Measurements from ENCODE around the gene SORCS2.

The SORCS2 gene

DNA sequence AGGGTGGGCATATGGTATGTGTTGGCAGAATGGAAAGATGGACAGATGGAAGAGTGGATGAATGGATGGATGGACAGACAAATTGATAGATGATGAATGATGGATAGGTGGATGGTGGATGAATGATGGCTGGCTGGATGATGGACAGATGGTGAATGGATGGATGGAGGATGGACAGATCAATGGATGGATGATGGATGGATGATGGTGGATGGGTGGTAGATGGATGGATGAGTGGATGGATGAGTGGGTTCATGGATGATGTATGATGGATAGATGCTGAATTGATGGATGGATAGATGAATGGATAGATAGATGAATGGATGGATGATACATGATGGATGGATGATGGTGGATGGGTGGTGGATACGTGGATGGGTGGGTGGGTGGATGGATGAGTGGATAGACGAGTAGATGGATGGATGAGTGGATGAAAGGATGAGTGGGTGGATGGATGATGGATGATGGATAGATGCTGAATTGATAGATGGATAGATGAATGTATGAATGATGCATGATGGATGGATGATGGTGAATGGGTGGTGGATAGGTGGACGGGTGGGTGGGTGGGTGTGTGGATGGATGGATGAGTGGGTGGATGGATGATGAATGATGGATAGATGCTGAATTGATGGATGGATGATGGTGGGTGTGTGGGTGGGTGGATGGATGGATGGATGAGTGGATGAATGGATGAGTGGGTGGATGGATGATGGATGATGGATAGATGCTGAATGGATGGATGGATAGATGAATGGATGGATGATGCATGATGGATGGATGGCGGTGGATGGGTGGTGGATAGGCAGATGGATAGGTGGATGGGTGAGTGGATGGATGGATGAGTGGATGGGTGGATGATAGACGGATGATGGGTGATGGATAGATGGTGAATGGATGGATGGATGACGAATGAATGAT, 497.7 kb downstream of the SORCS2 start:
- no peak for DNase-seq

DNA sequence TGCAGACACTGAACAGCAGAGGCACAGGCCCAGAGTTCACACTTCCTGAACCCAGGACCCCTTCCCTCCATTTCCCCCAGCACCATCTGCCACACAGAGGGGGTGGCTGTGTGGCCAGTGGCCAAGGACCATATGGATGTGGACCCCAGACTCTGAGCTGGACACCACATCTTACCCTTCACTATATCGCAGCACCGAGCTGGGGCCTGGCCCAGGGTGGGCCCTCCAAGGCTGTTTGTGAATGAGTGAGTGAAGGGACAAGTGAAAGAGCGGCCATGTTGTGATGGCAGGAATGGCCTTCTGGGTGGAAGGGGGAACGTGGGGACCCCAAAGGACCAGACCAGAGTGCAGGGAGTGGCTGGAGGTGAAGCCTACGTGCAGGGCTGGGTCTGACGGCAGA, 498.7 kb downstream of the SORCS2 start:
- DNase-seq: no peak

DNA sequence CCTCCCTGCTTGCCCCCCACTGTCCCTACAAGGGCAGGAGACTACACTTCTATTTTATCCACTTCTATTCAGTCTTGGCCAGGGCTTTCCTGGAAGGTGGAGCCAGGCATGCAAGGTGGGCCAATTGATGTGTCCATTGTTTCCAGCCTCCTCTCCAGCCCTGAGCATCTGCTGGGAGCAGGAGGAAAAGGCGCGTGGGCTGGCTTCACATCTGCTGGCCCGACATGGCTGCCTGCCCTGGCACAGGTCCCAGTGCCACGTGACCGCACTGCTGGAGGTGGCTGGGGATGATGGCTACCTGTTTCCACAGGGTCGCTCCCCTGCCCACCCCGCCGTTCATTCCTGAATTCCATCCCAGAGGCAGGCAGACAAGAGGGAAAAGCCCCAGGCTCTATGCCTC, 499.6 kb downstream of the SORCS2 start:
- DNase-seq: peak; percentile 29

GRCh38 chr4:7692451-7693236, 500.3 kb downstream of the SORCS2 start:
- no peak for DNase-seq

- DNase-seq: no peak
Measured at GRCh38 chr4:7693237-7693608, 500.9 kb downstream of the SORCS2 start.

- no peak for DNase-seq
Measured at GRCh38 chr4:7693711-7694110, 501.4 kb downstream of the SORCS2 start.

DNA sequence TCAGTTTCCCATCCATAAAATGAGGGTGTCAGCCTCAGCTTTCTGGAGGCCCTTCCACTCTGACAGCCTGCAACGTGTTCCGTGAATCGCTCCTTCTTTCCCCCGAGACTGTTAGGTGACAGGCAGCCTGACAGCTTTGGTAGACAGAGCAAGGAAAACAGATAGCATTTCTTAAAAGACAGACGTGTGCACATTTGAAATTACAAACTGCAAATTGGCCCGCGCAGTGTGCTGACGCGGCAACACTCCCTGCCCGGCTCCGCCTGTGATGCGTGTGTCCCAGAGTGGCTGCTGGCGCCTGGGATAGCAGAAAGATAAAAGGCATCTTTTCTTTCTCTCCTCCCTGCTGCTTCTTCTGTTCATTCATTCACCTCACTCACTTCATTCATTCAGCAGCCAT, 502.0 kb downstream of the SORCS2 start:
- DNase-seq: no peak

DNA sequence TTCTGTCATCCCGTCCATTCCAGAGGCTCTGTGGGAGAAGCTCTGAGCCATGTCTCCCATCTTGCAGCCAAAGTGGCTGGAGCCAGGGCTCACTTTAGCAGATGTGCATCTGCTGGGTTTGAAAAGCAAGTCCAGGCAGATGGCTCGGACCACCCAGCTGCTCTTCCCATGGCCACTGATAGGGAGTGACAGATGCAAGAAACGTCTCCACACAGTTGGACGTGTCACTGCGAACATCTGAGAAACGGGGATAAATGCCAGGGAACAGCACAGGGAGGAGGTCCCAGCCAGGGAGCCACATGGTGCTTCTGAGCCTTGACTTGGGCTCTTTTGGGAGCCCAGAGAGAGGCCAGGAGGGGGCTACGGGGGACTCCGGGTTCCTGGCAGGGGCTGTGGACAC, 505.0 kb downstream of the SORCS2 start:
- DNase-seq: no peak

- DNase-seq: no peak
Measured at GRCh38 chr4:7697821-7698220, 505.5 kb downstream of the SORCS2 start.

DNA sequence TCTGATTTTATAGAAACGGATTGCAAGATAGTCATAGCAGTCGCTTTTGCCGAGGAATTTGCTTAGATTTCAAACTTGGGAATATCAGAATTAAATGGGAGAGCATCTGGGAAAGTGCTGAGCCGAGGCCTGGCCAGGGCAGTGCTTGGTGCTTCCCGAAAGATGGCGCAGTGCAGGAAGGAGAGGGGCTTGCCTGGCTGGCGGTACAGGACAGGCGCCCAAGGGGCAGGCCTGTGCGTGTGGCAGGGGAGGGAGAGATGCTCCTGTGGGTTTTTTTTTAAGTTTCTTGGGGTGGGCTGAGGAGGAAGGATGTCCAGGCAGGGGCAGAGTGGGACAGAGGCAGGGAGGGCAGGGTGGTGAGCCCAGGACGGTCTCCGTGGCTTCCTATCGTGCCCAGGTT, 506.2 kb downstream of the SORCS2 start:
- no peak for DNase-seq

DNA sequence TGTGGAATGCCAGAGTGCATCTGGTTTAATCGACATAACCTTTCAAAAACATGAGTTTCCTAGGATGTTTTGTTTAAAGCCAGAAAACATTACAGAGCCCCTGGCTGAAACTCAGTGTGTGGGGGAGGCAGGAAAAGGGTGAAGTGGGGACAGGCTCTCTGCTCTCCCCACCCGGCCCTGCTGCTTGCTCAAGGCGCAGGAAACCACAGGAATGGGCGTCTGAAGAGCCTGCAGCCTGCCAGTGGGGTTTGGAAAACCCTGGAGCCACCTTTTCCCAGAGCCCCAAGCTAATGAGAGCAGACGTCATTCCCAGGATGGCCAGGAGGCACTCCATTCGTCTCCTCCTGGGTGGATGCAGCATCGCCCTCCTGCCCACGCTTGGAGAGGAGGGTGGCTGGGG, 506.7 kb downstream of the SORCS2 start:
- no peak for DNase-seq

GRCh38 chr4:7699825-7700224, 507.5 kb downstream of the SORCS2 start:
- DNase-seq: no peak

DNA sequence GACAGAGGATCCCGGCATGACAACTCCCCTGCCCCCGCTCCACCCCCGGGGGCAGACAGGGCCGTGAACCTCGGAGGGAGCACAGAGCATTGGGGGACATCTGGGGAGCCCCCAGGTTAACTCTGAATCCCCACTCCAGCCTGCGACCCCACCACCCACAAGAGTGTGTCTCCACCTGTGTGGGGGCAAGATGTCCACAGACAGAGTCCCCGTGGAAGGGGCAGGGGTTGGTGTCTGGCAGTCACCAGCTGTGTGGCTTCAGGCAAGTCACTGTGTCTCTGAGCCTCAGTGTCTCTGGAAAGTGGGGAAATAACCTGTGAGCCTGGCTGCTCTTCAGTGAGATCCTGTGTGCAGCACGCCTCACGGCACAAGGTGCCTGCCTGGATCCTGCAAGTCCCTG, 508.3 kb downstream of the SORCS2 start:
- DNase-seq: no peak

DNA sequence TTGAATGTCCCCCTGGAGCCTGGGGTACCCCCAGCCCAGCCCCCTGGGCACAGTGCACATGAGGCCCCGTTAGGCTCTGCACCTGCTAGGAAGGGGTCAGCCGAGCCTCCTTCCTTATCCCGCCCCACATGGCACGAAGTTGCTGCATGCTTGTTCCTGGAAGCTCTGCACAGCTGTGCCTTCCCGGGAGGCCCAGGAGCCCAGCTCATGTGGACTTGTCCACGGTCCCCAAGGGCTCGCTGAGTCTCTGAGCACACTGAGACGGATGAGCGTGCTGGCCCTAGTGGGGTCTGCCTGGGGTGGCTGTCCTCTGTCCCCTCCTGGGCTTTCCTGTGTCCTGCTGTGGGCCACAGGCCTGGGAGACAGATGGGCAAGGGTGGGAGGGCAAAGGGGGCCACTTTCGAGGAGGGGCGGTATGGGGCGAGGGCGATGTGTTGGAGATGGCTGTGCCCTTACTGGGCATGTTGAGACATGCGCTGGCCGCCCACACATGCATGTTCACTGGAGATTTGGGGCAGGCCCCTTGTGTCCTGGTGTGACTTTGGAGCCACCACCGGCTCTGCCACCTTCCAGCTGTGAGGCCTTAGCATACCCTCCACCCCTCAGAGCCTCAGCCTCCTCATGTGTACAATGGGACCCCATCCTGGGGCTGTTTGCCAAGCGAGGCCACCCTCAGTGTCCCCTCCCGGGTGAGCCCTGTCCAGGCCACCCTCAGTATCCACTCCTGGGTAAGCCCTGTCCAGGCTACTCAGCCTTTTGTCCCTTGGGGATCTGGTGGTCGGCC, 509.7 kb downstream of the SORCS2 start:
- no peak for DNase-seq

DNA sequence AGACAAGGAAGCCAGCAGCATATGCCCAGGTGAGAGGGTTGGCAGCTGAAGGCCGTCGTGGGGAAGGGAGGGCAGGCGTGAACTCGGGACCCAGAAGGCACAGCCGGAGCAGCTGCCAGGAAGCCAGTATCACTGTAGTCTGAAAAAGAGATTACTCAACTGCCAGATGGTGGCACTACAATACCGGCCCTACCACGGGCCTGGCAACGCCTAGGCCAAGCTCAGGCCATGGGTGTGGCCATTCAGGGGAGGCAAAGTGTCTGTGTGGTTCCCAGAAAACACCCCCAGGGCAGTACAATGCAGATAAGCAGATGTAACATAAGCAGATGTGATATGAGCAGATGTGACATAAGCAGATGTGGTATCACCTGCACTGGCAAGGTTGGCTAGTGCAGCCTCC, 511.4 kb downstream of the SORCS2 start:
- DNase-seq: no peak

- no peak for DNase-seq
Measured at GRCh38 chr4:7704091-7704490, 511.8 kb downstream of the SORCS2 start.

DNA sequence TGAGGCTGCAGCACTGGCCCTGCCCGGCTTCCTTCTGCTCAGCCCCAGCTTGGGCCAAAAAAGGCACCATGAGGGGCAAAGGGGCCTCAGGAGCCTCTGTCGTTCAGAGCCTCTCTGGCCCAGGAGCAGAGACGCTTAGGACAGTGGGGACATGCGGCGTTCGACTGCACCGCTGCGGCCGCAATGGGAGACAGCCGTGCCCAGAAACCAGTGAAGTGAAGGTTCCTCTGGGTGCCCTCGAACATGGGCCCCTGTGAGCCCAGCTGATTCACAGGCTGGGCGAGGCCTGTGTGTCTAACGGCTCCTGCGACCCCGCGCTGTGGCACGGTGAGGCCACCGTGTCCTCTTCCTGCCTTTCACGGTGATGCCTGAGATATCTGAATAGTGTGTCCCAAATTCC, 512.3 kb downstream of the SORCS2 start:
- no peak for DNase-seq

GRCh38 chr4:7705062-7705461, 512.7 kb downstream of the SORCS2 start:
- DNase-seq: no peak

DNA sequence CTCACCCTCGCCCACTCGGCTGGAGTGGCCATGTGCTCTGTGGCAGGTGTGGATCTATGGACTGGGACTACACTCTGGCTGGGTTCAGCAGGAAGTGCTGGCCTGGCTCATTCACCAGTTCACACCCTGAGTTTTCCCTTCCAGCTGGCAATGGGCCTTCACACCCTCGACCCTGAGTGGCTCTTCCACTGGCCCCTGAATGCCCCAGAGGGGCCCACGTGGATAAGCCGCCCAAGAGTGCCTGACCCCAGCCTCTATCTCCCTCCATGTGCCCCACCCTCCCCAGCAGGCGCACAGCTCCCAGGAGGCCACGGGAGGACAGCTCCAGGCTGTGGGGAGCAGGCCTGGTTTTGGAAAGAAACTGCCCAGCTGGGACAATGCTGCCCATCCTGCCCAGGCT, 513.3 kb downstream of the SORCS2 start:
- DNase-seq: no peak

- DNase-seq: no peak
Measured at GRCh38 chr4:7708238-7708637, 515.9 kb downstream of the SORCS2 start.

DNA sequence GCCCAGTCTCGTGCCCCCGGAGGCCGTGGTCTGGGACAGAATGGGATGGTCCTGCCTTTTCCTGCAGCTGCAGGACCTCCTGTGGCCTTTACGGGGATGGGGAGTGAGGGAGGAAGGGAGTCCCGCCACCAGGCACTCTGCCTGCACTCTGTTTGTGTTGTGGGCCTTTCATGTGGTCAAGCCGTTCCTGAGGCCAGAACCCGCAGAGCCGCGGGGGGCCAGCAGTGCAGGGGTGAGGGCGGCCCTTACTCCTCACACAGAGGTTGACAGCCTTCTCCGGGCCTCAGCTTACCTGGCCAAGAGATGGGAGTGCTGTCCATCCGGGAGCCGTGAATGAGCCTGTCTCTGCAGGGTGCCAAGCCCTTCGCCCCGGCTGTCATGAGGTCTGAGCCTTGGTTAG, 516.6 kb downstream of the SORCS2 start:
- DNase-seq: no peak

DNA sequence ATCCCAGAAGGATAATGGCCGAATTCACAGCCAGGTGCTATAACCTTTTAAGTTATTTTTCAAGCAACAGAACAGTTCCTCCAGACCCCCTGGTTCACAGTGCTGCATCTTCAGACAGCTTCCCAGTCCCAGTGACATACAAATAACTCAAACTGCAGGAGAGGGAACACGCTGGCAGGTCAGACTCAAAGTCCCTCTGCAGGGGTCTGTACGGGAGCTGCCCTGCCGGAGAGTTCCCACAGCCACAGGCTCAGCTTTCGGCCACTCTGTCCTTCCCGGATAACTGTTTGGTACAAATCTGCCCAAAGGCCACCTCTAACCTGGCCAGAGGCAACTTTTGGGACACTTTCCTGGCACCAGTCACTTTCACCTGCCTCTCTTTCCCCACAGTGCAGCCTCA, 517.1 kb downstream of the SORCS2 start:
- no peak for DNase-seq

GRCh38 chr4:7710126-7710525, 517.8 kb downstream of the SORCS2 start:
- no peak for DNase-seq
